ENCODE results near the gene ENHO. TPM values are rescaled to one million over a fixed set of nuclear protein-coding genes. Genes with fewer than 3 reads are reported as not detected.

The ENHO gene
- total RNA-seq, 1 donor from 2014 or later = 0.86 TPM

DNA sequence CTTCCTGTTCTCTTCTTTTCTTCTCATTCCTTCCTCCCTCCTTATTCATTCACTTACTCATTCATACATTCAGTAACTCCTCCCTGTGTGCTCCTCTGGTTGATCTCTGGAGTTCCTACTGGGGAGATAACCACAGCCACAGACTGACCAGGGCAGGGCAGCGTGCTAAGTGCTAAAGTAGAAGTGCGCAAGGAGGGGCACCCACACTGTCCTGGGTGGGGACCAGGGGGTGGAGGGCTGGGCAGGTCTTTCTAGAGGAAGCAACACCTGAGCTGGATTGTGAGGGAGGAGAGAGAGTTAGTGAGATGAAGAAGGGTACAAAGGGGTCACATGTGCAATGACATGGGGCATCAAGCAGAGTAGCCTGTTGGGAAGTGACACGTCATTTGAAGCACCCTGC is 13.8 kb downstream of the ENHO start:
- DNase-seq (ENCODE audit: extremely low spot score, unreplicated experiment) = no peak
- Mint-ChIP-seq H3K4me3 (ENCODE audit: unreplicated experiment) (no peak overlapping the region), H3K27ac (ENCODE audit: unreplicated experiment) (no peak overlapping the region), H3K27me3 (ENCODE audit: unreplicated experiment) (peaks cover 53% of the 10 kb centered on the region), H3K4me1 (ENCODE audit: unreplicated experiment) (no peaks in the 10 kb centered on the region), H3K9me3 (ENCODE audit: unreplicated experiment) (no peaks in the 10 kb centered on the region), H3K36me3 (ENCODE audit: unreplicated experiment) (no peaks in the 10 kb centered on the region)
- TF ChIP-seq, protein P1, sequence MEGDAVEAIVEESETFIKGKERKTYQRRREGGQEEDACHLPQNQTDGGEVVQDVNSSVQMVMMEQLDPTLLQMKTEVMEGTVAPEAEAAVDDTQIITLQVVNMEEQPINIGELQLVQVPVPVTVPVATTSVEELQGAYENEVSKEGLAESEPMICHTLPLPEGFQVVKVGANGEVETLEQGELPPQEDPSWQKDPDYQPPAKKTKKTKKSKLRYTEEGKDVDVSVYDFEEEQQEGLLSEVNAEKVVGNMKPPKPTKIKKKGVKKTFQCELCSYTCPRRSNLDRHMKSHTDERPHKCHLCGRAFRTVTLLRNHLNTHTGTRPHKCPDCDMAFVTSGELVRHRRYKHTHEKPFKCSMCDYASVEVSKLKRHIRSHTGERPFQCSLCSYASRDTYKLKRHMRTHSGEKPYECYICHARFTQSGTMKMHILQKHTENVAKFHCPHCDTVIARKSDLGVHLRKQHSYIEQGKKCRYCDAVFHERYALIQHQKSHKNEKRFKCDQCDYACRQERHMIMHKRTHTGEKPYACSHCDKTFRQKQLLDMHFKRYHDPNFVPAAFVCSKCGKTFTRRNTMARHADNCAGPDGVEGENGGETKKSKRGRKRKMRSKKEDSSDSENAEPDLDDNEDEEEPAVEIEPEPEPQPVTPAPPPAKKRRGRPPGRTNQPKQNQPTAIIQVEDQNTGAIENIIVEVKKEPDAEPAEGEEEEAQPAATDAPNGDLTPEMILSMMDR (IDR thresholded peaks at IDR 0.05) = no peak

DNA sequence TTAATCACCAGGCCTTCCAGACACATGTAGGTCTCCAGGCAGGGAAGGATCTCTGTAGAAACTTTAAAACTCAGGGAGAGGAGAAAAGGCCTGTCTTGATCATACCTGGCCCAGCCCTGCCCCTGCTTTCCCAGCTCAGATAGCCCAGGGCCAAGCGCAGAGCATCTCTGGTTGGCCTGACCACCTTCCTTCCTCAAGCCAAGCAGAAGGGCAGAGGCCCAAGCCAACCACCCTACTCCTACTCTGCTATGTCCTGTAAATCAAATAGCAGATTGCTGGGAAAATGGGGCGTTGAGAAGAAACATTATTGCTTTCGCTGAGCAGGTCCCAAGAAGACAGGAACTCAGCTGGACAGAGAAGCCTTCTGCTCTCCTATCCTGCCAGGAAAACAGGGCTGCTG is 14.3 kb downstream of the ENHO start:
- Mint-ChIP-seq H3K36me3 (ENCODE audit: unreplicated experiment) (no peaks in the 10 kb centered on the region), H3K27ac (ENCODE audit: unreplicated experiment) (no peak overlapping the region), H3K4me1 (ENCODE audit: unreplicated experiment) (no peaks in the 10 kb centered on the region), H3K27me3 (ENCODE audit: unreplicated experiment) (peaks cover 57% of the 10 kb centered on the region), H3K4me3 (ENCODE audit: unreplicated experiment) (no peak overlapping the region), H3K9me3 (ENCODE audit: unreplicated experiment) (no peaks in the 10 kb centered on the region)
- no peak for DNase-seq (ENCODE audit: extremely low spot score, unreplicated experiment)
- TF ChIP-seq, protein P1 (IDR thresholded peaks at IDR 0.05) = no peak

DNA sequence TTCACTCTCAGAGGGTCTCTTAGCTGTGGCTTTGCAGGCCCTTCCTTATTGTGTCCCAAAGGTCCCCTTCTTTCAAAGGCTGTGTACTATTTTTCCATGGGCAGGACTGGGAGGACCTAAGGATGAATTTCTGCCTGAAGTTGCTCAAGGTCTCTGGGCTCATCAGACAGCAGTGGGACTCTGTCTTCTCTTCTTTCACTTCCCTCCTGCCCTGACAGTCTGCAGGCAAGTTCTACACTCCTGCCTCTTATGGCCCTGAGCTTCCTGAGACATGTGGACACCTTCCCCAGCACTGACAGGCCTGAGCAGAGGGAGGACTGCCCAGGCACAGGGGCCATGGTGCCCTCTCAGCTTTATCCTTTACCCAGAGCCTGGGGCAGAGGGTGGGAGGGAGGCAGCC is 14.8 kb downstream of the ENHO start:
- peaks cover 58% of the 10 kb centered on the region for H3K27me3 Mint-ChIP-seq (ENCODE audit: unreplicated experiment)
- H3K4me3 Mint-ChIP-seq (ENCODE audit: unreplicated experiment) = no peak overlapping the region
- no peaks in the 10 kb centered on the region for H3K4me1 Mint-ChIP-seq (ENCODE audit: unreplicated experiment)
- TF ChIP-seq, protein P1 (IDR thresholded peaks at IDR 0.05) = no peak
- DNase-seq (ENCODE audit: extremely low spot score, unreplicated experiment) = no peak
- H3K27ac Mint-ChIP-seq (ENCODE audit: unreplicated experiment) = no peak overlapping the region
- no peaks in the 10 kb centered on the region for H3K9me3 Mint-ChIP-seq (ENCODE audit: unreplicated experiment)
- no peaks in the 10 kb centered on the region for H3K36me3 Mint-ChIP-seq (ENCODE audit: unreplicated experiment)

DNA sequence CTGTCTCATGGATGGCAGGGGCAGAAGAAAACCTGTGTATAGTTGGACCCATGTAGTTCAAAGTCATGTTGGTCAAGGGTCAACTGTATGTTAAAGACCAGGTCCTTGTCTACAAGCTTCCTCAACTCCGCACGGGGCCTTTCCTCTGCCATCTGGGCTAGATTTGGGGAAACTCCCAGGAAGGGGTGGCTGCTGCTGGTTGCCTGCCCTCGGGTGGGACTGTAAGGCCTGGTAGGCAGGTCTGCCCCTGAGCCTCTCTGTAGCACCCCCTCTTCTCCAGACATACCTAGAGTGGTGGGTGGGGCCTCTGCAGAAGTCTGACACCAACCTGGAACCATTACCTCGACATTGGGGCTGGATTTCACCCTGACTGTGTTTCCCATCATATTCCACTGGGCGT is 15.2 kb downstream of the ENHO start:
- DNase-seq (ENCODE audit: extremely low spot score, unreplicated experiment) = no peak
- no peaks in the 10 kb centered on the region for H3K4me1 Mint-ChIP-seq (ENCODE audit: unreplicated experiment)
- H3K4me3 Mint-ChIP-seq (ENCODE audit: unreplicated experiment) = no peak overlapping the region
- no peaks in the 10 kb centered on the region for H3K36me3 Mint-ChIP-seq (ENCODE audit: unreplicated experiment)
- H3K9me3 Mint-ChIP-seq (ENCODE audit: unreplicated experiment) = no peaks in the 10 kb centered on the region
- H3K27ac Mint-ChIP-seq (ENCODE audit: unreplicated experiment) = no peak overlapping the region
- H3K27me3 Mint-ChIP-seq (ENCODE audit: unreplicated experiment) = peaks cover 61% of the 10 kb centered on the region
- TF ChIP-seq, protein P1 (IDR thresholded peaks at IDR 0.05) = no peak

DNA sequence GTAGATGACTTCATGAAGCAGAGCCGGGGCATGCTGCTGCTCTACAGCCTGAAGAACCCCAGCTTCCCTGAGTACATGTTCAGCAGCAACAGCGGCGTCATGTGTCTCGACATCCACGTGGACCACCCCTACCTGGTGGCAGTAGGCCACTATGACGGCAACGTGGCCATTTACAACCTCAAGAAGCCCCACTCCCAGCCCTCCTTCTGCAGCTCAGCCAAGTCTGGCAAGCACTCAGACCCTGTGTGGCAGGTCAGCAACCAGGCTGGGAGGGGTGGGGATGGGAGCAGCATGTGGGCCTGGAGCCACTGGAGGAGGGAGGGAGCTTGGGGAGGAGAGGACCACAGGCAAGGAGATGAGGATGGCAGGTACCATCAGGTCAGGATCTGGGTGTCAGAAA is 16.2 kb downstream of the ENHO start:
- no peak overlapping the region for H3K27ac Mint-ChIP-seq (ENCODE audit: unreplicated experiment)
- peaks cover 58% of the 10 kb centered on the region for H3K27me3 Mint-ChIP-seq (ENCODE audit: unreplicated experiment)
- H3K9me3 Mint-ChIP-seq (ENCODE audit: unreplicated experiment) = no peaks in the 10 kb centered on the region
- TF ChIP-seq, protein P1 (IDR thresholded peaks at IDR 0.05) = no peak
- H3K4me1 Mint-ChIP-seq (ENCODE audit: unreplicated experiment) = no peaks in the 10 kb centered on the region
- H3K36me3 Mint-ChIP-seq (ENCODE audit: unreplicated experiment) = no peaks in the 10 kb centered on the region
- no peak for DNase-seq (ENCODE audit: extremely low spot score, unreplicated experiment)
- no peak overlapping the region for H3K4me3 Mint-ChIP-seq (ENCODE audit: unreplicated experiment)
